AG04450 (cell line): ENCODE results near the gene SMARCD1. TPM values are rescaled to one million over a fixed set of nuclear protein-coding genes. Genes with fewer than 3 reads are reported as not detected.

Source experiments
- CTCF ChIA-PET: fragments of 300-600, 350-600 bp; formaldehyde crosslinking; extraction: SDS; loops from one replicate; lab custom pipeline; 2022; ENCODE audit warnings: antibody characterized with exemption, inconsistent platforms; lab: Charles Lee
- POLR2A ChIA-PET: fragments of 350-600 bp; formaldehyde crosslinking; extraction: SDS; loops from one replicate; lab custom pipeline; 2021; ENCODE audit warnings: antibody characterized with exemption, inconsistent platforms; lab: Yijun Ruan, JAX
- DNase-seq: peaks from one replicate; pipeline ENCODE4 v3.0.0-alpha.2; 2011; ENCODE audit warnings: low read depth, low spot score
- H3K27ac ChIP-seq: one replicate; pipeline ENCODE4 v1.5.1; 2012; ENCODE audit warnings: low read depth, low read length, control low read depth
- H3K27me3 ChIP-seq: one replicate; pipeline ENCODE4 v1.6.0; 2012; ENCODE audit warnings: low read length; ENCODE audit not compliant: control insufficient read depth, insufficient read depth
- H3K4me3 ChIP-seq: 2 replicates; pipeline ENCODE4 v1.5.1; 2011; ENCODE audit warnings: mild to moderate bottlenecking, low read depth, low read length, control low read depth
- H3K9me3 ChIP-seq: 2 replicates; pipeline ENCODE4 v1.5.1; 2012; ENCODE audit warnings: low read length; ENCODE audit not compliant: control insufficient read depth, insufficient read depth
- CTCF ChIP-seq: IDR thresholded peaks from 2 replicates; pipeline ENCODE4 v1.5.1; 2011; ENCODE audit warnings: low read depth, low read length, control low read depth, inconsistent platforms
- polyA plus RNA-seq: library from polyadenylated mRNA; depleted of rRNA; stranded (reverse); fragments of >200 nt; gene quantifications from 2 replicates; pipeline ENCODE4 v1.2.3, GENCODE V29; 2011

Gene SMARCD1
- polyA plus RNA-seq, 1 experiment, result 57.2 TPM

GRCh38 chr12:50120953-50121352, 35.8 kb downstream of the SMARCD1 start:
- H3K4me3 ChIP-seq, result no peak overlapping the region
- CTCF ChIA-PET, result interaction anchor here (0.5 to 0.7 kb wide), 3 partner anchors 9 to 195 kb away, joined by 3 to 5 read pairs (median 4); partner anchors contain the start of gene COX14
- DNase-seq, result no peak
- TF ChIP-seq CTCF, result no peak
- H3K27me3 ChIP-seq, result no peaks in the 10 kb centered on the region
- H3K9me3 ChIP-seq, result no peaks in the 10 kb centered on the region; the same call in 1 of the 2 replicates
- no peak overlapping the region for H3K27ac ChIP-seq
- POLR2A ChIA-PET, result interaction anchor here (1.8 kb wide), 1 partner anchor 9 kb away, joined by 4 read pairs; the partner anchor contains the start of gene COX14

DNA sequence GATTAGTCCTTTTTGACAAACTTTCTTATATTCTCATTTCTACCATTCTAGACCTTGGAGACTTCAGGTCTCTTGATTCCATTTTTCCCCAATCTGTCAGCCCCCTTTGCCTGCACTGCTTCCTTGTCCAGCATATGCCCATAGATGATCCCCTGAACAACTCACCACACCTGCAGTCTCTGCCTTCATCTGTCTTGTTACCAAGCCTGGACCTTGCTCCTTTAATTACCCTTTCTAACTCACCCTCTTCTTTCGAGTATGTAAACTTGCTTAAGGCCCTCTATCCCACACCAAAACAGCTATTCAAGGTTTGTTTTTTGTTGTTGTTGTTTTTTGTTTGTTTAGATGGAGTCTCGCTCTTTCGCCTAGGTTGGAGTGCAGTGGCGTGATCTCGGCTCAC, 36.5 kb downstream of the SMARCD1 start:
- ChIA-PET CTCF (interaction anchor here (4.7 kb wide), 1 partner anchor 10 kb away, joined by 28 read pairs; the partner anchor contains the start of gene COX14), POLR2A (interaction anchor here (1.8 kb wide), 1 partner anchor 10 kb away, joined by 4 read pairs; the partner anchor contains the start of gene COX14)
- no peak for TF ChIP-seq CTCF
- Histone ChIP-seq H3K4me3 (no peak overlapping the region), H3K27me3 (no peaks in the 10 kb centered on the region), H3K27ac (no peak overlapping the region), H3K9me3 (no peaks in the 10 kb centered on the region; the same call in 1 of the 2 replicates)
- DNase-seq, result no peak

- POLR2A ChIA-PET, result no interaction called here
- H3K9me3 ChIP-seq, result no peaks in the 10 kb centered on the region; the same call in 1 of the 2 replicates
- no peak for DNase-seq
- CTCF ChIA-PET, result interaction anchor here (1.3 to 4.7 kb wide), 3 partner anchors 10 to 53 kb away, joined by 4 to 28 read pairs (median 4); partner anchors contain the start of gene COX14
- no peak for TF ChIP-seq CTCF
- no peak overlapping the region for H3K4me3 ChIP-seq
- H3K27me3 ChIP-seq, result no peaks in the 10 kb centered on the region
- H3K27ac ChIP-seq, result no peak overlapping the region
Measured at GRCh38 chr12:50123203-50123602, 38.1 kb downstream of the SMARCD1 start.

GRCh38 chr12:50127546-50127945, 42.4 kb downstream of the SMARCD1 start:
- Histone ChIP-seq H3K27me3 (no peaks in the 10 kb centered on the region), H3K4me3 (no peak overlapping the region), H3K9me3 (no peaks in the 10 kb centered on the region), H3K27ac (no peak overlapping the region)
- no peak for TF ChIP-seq CTCF
- no peak for DNase-seq
- ChIA-PET POLR2A (interaction anchor here (0.6 to 0.8 kb wide), 2 partner anchors 14 to 15 kb away, joined by 3 read pairs; partner anchors contain the start of gene COX14), CTCF (interaction anchor here (1.2 to 2.5 kb wide), 2 partner anchors 15 to 187 kb away, joined by 3 to 10 read pairs; partner anchors contain the start of gene COX14)

DNA sequence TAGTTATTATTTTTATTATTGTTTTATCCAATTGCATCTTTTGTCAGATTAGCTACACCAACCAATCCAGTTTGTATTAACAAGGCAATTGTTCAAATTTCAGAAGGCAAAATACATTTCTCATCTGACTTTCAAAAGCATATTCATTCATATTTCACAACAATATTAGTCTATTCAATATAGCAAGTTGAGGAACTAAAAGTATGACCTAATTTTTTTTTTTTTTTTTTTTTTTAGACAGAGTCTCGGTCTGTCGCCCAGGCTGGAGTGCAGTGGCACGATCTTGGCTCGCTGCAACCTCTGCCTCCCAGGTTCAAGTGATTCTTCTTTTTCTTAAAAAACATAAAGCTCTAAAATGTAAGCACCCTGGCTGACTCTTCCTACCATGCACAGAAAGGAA, 44.1 kb downstream of the SMARCD1 start:
- Histone ChIP-seq H3K27me3 (no peaks in the 10 kb centered on the region), H3K4me3 (no peak overlapping the region), H3K27ac (no peak overlapping the region), H3K9me3 (no peaks in the 10 kb centered on the region)
- no peak for TF ChIP-seq CTCF
- ChIA-PET POLR2A (interaction anchor here (0.6 to 1.6 kb wide), 3 partner anchors 17 to 33 kb away, joined by 4 to 7 read pairs (median 4); partner anchors contain the start of genes COX14 and GPD1), CTCF (interaction anchor here (0.7 to 2.5 kb wide), 6 partner anchors 10 to 514 kb away, joined by 3 to 10 read pairs (median 3); partner anchors contain the start of gene COX14)
- DNase-seq, result no peak
